Measurements from ENCODE around the gene GP1BB.
A peak's percentile ranks its signal among the peaks of the same experiment; 100 is the strongest.

GP1BB gene

GRCh38 chr22:19761725-19762567 is 38.6 kb downstream of the GP1BB start:
- H3K36me3 ChIP-seq (ENCODE audit: control insufficient read depth, insufficient read depth, low read length): no peaks in the 10 kb centered on the region
- peaks cover 30% of the 10 kb centered on the region for H3K4me1 ChIP-seq (ENCODE audit: control insufficient read depth, insufficient read depth, low read length, poor library complexity, severe bottlenecking)
- H3K9me3 ChIP-seq (ENCODE audit: control insufficient read depth, low read length): no peaks in the 10 kb centered on the region
- no peak overlapping the region for H3K27ac ChIP-seq (ENCODE audit: insufficient read depth, low read length, poor library complexity, severe bottlenecking)
- no peak overlapping the region for H3K4me3 ChIP-seq (ENCODE audit: insufficient read depth, low read depth, low read length, poor library complexity, severe bottlenecking)
- H3K27me3 ChIP-seq (replicated peaks; ENCODE audit: control insufficient read depth, insufficient read depth, low read length, poor library complexity, severe bottlenecking): peaks cover 36% of the 10 kb centered on the region
- no peak for DNase-seq

GRCh38 chr22:19762568-19763457 is 39.5 kb downstream of the GP1BB start:
- Histone ChIP-seq H3K27me3 (replicated peaks; ENCODE audit: control insufficient read depth, insufficient read depth, low read length, poor library complexity, severe bottlenecking) (peaks cover 38% of the 10 kb centered on the region), H3K4me3 (ENCODE audit: insufficient read depth, low read depth, low read length, poor library complexity, severe bottlenecking) (no peak overlapping the region), H3K27ac (ENCODE audit: insufficient read depth, low read length, poor library complexity, severe bottlenecking) (no peak overlapping the region), H3K4me1 (ENCODE audit: control insufficient read depth, insufficient read depth, low read length, poor library complexity, severe bottlenecking) (peaks cover 32% of the 10 kb centered on the region), H3K36me3 (ENCODE audit: control insufficient read depth, insufficient read depth, low read length) (no peaks in the 10 kb centered on the region), H3K9me3 (ENCODE audit: control insufficient read depth, low read length) (no peaks in the 10 kb centered on the region)
- no peak for DNase-seq

GRCh38 chr22:19763458-19764298 is 40.3 kb downstream of the GP1BB start:
- Histone ChIP-seq H3K4me3 (ENCODE audit: insufficient read depth, low read depth, low read length, poor library complexity, severe bottlenecking) (no peak overlapping the region), H3K27me3 (replicated peaks; ENCODE audit: control insufficient read depth, insufficient read depth, low read length, poor library complexity, severe bottlenecking) (peaks cover 45% of the 10 kb centered on the region), H3K9me3 (ENCODE audit: control insufficient read depth, low read length) (no peaks in the 10 kb centered on the region), H3K4me1 (ENCODE audit: control insufficient read depth, insufficient read depth, low read length, poor library complexity, severe bottlenecking) (peaks cover 32% of the 10 kb centered on the region), H3K36me3 (ENCODE audit: control insufficient read depth, insufficient read depth, low read length) (no peaks in the 10 kb centered on the region), H3K27ac (ENCODE audit: insufficient read depth, low read length, poor library complexity, severe bottlenecking) (no peak overlapping the region)
- no peak for DNase-seq

DNA sequence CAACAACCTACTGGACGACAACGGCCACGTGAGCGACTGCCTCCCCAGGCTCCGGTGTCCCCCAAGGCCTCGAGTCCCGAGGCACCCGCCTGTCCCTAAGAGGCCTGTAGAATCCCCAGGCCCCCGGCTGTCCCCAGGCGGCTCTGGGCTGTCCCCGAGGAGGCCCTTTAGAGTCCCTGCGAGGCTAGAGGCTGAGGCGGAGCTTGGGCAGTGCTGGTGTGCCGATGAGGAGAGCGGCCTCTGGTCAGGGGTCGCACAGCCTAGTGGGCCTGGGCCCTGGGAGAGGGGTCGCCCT is 40.9 kb downstream of the GP1BB start:
- Histone ChIP-seq H3K27ac (ENCODE audit: insufficient read depth, low read length, poor library complexity, severe bottlenecking) (no peak overlapping the region), H3K4me3 (ENCODE audit: insufficient read depth, low read depth, low read length, poor library complexity, severe bottlenecking) (no peak overlapping the region), H3K36me3 (ENCODE audit: control insufficient read depth, insufficient read depth, low read length) (no peaks in the 10 kb centered on the region), H3K9me3 (ENCODE audit: control insufficient read depth, low read length) (no peaks in the 10 kb centered on the region), H3K27me3 (replicated peaks; ENCODE audit: control insufficient read depth, insufficient read depth, low read length, poor library complexity, severe bottlenecking) (peaks cover 45% of the 10 kb centered on the region), H3K4me1 (ENCODE audit: control insufficient read depth, insufficient read depth, low read length, poor library complexity, severe bottlenecking) (peaks cover 29% of the 10 kb centered on the region)
- no peak for DNase-seq

DNA sequence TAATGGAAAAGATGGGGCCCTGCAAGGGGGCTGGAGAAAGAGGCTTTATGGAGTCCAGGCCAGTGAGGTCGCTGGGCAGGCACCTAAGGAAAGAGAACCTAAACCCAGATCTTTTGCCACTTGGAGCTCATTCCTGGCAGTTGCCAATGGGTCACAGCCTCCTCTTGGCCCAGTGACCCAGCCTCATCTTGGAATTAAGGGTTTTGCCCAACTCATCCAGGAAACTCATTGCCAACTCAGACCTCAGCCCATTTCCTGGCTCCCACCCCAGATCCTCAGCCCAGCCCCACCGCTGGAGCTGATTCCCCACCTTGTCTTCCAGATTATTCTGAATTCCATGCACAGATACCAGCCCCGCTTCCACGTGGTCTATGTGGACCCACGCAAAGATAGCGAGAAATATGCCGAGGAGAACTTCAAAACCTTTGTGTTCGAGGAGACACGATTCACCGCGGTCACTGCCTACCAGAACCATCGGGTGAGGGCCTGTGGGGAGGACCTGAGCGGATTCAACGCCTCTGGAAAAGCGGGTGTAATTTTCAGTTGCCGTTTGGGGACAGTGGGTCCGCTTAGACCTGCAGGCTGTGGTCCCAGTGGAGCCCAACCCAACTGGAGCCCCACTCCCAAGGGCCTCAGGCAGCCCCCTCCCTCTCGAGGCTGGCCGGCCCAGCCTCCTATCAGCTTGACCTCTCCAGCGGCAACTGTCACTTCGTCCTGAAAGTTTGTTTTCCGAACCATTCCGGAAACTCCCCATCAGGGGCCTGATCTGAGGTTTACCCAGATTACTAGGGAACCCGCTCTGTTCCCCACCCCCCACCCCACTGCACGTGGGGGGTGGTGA is 41.5 kb downstream of the GP1BB start:
- H3K36me3 ChIP-seq (ENCODE audit: control insufficient read depth, insufficient read depth, low read length): no peaks in the 10 kb centered on the region
- DNase-seq: no peak
- H3K9me3 ChIP-seq (ENCODE audit: control insufficient read depth, low read length): no peaks in the 10 kb centered on the region
- no peak overlapping the region for H3K27ac ChIP-seq (ENCODE audit: insufficient read depth, low read length, poor library complexity, severe bottlenecking)
- no peak overlapping the region for H3K4me3 ChIP-seq (ENCODE audit: insufficient read depth, low read depth, low read length, poor library complexity, severe bottlenecking)
- H3K4me1 ChIP-seq (ENCODE audit: control insufficient read depth, insufficient read depth, low read length, poor library complexity, severe bottlenecking): peaks cover 23% of the 10 kb centered on the region
- H3K27me3 ChIP-seq (replicated peaks; ENCODE audit: control insufficient read depth, insufficient read depth, low read length, poor library complexity, severe bottlenecking): peaks cover 42% of the 10 kb centered on the region

- H3K27ac ChIP-seq (ENCODE audit: insufficient read depth, low read length, poor library complexity, severe bottlenecking): no peak overlapping the region
- H3K4me1 ChIP-seq (ENCODE audit: control insufficient read depth, insufficient read depth, low read length, poor library complexity, severe bottlenecking): peaks cover 22% of the 10 kb centered on the region
- no peak for DNase-seq
- no peaks in the 10 kb centered on the region for H3K36me3 ChIP-seq (ENCODE audit: control insufficient read depth, insufficient read depth, low read length)
- H3K27me3 ChIP-seq (replicated peaks; ENCODE audit: control insufficient read depth, insufficient read depth, low read length, poor library complexity, severe bottlenecking): peaks cover 49% of the 10 kb centered on the region
- no peaks in the 10 kb centered on the region for H3K9me3 ChIP-seq (ENCODE audit: control insufficient read depth, low read length)
- H3K4me3 ChIP-seq (ENCODE audit: insufficient read depth, low read depth, low read length, poor library complexity, severe bottlenecking): peak overlapping the region; percentile 25
Measured at GRCh38 chr22:19765477-19766239, 42.3 kb downstream of the GP1BB start.

GRCh38 chr22:19766240-19766510 is 42.8 kb downstream of the GP1BB start:
- Histone ChIP-seq H3K36me3 (ENCODE audit: control insufficient read depth, insufficient read depth, low read length) (no peaks in the 10 kb centered on the region), H3K9me3 (ENCODE audit: control insufficient read depth, low read length) (no peaks in the 10 kb centered on the region), H3K27me3 (replicated peaks; ENCODE audit: control insufficient read depth, insufficient read depth, low read length, poor library complexity, severe bottlenecking) (peaks cover 47% of the 10 kb centered on the region), H3K27ac (ENCODE audit: insufficient read depth, low read length, poor library complexity, severe bottlenecking) (no peak overlapping the region), H3K4me1 (ENCODE audit: control insufficient read depth, insufficient read depth, low read length, poor library complexity, severe bottlenecking) (peaks cover 22% of the 10 kb centered on the region), H3K4me3 (ENCODE audit: insufficient read depth, low read depth, low read length, poor library complexity, severe bottlenecking) (no peak overlapping the region)
- DNase-seq: no peak

- Histone ChIP-seq H3K4me1 (ENCODE audit: control insufficient read depth, insufficient read depth, low read length, poor library complexity, severe bottlenecking) (peaks cover 19% of the 10 kb centered on the region), H3K36me3 (ENCODE audit: control insufficient read depth, insufficient read depth, low read length) (no peaks in the 10 kb centered on the region), H3K27ac (ENCODE audit: insufficient read depth, low read length, poor library complexity, severe bottlenecking) (no peak overlapping the region), H3K4me3 (ENCODE audit: insufficient read depth, low read depth, low read length, poor library complexity, severe bottlenecking) (peak overlapping the region; percentile 39), H3K9me3 (ENCODE audit: control insufficient read depth, low read length) (no peaks in the 10 kb centered on the region), H3K27me3 (replicated peaks; ENCODE audit: control insufficient read depth, insufficient read depth, low read length, poor library complexity, severe bottlenecking) (peaks cover 47% of the 10 kb centered on the region)
- peak in 2 of 3 donors; percentile 8 to 20 for DNase-seq
Measured at GRCh38 chr22:19766511-19767426, 43.4 kb downstream of the GP1BB start.
